ENCODE measurements around the gene RNF166. TPM values are rescaled to one million over a fixed set of nuclear protein-coding genes. Genes with fewer than 3 reads are reported as not detected.

RNF166 gene
- total RNA-seq, 4 donors from 2014 or later, result 19.5 to 27.8 (median 22.3) TPM

DNA sequence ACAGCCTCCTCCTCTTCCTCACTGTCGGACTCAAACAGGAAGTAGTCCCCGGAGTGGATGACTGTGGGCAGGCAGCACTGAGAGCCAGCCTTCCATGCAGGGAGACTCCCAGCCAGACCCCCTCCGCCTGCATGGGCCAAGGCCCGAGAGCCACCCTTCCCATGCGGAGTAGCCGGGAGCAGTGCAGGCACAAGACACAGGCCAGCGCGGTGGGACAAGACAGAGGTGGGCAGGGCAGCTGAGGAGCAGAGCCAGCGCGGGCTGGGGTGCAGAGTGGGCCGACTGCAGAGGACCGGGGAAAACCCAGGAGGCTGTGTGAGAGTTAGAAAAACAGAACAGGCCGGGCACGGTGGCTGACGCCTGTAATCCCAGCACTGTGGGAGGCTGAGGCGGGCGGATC lies 17.7 kb upstream of the RNF166 start:
- no peak for ATAC-seq
- H3K27me3 ChIP-seq, result no peaks in the 10 kb centered on the region
- peaks cover 0 to 94% of the 10 kb centered on the region in 2 donors for H3K36me3 ChIP-seq
- TF ChIP-seq EP300 (IDR thresholded peaks at IDR 0.05) (no peak), POLR2AphosphoS5 (IDR thresholded peaks at IDR 0.05) (no peak), POLR2A (IDR thresholded peaks at IDR 0.05) (no peak)
- TF ChIP-seq, protein P1, sequence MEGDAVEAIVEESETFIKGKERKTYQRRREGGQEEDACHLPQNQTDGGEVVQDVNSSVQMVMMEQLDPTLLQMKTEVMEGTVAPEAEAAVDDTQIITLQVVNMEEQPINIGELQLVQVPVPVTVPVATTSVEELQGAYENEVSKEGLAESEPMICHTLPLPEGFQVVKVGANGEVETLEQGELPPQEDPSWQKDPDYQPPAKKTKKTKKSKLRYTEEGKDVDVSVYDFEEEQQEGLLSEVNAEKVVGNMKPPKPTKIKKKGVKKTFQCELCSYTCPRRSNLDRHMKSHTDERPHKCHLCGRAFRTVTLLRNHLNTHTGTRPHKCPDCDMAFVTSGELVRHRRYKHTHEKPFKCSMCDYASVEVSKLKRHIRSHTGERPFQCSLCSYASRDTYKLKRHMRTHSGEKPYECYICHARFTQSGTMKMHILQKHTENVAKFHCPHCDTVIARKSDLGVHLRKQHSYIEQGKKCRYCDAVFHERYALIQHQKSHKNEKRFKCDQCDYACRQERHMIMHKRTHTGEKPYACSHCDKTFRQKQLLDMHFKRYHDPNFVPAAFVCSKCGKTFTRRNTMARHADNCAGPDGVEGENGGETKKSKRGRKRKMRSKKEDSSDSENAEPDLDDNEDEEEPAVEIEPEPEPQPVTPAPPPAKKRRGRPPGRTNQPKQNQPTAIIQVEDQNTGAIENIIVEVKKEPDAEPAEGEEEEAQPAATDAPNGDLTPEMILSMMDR (IDR thresholded peaks at IDR 0.05), result no peak
- peaks cover 0 to 12% (median 0%) of the 10 kb centered on the region in 3 donors for H3K4me1 ChIP-seq
- no peak overlapping the region for H3K4me3 ChIP-seq
- WGBS, 2 donors (ENCODE audit: low coverage in 1 of 2), result 92% methylated on average over 11 to 12 of the region's 17 CpGs
- H3K27ac ChIP-seq, result no peak overlapping the region
- H3K9me3 ChIP-seq, result no peaks in the 10 kb centered on the region

DNA sequence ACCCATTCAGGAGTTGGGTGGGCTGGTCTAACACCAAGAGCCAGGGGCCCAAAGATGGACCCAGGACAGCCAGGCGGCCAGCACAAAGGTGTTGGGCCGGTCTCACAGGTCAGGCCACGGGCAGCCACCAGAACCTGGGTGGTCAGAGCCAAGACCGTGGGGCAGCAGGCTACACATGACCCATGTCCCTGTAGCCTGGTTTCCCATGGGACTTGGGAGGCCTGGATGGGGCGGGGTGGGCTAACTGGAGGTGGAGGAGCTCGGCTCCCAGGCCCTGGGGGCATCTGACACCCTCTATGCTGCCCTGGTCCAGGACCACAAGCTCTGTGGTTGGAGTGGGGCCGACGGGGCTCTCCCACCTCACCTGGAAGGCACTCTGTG lies 17.3 kb upstream of the RNF166 start:
- H3K27ac ChIP-seq, result no peak overlapping the region
- peaks cover 0 to 16% (median 0%) of the 10 kb centered on the region in 3 donors for H3K4me1 ChIP-seq
- no peaks in the 10 kb centered on the region for H3K9me3 ChIP-seq
- TF ChIP-seq EP300 (IDR thresholded peaks at IDR 0.05), result no peak
- TF ChIP-seq POLR2A (IDR thresholded peaks at IDR 0.05), result no peak
- TF ChIP-seq POLR2AphosphoS5 (IDR thresholded peaks at IDR 0.05), result no peak
- TF ChIP-seq, protein P1 (IDR thresholded peaks at IDR 0.05), result no peak
- H3K27me3 ChIP-seq, result no peaks in the 10 kb centered on the region
- H3K4me3 ChIP-seq, result no peak overlapping the region
- ATAC-seq, result no peak
- H3K36me3 ChIP-seq, result peaks cover 0 to 98% of the 10 kb centered on the region in 2 donors
- no CpG with 5 or more reads among the region's 8 CpGs for WGBS, 2 donors (ENCODE audit: low coverage in 1 of 2)

DNA sequence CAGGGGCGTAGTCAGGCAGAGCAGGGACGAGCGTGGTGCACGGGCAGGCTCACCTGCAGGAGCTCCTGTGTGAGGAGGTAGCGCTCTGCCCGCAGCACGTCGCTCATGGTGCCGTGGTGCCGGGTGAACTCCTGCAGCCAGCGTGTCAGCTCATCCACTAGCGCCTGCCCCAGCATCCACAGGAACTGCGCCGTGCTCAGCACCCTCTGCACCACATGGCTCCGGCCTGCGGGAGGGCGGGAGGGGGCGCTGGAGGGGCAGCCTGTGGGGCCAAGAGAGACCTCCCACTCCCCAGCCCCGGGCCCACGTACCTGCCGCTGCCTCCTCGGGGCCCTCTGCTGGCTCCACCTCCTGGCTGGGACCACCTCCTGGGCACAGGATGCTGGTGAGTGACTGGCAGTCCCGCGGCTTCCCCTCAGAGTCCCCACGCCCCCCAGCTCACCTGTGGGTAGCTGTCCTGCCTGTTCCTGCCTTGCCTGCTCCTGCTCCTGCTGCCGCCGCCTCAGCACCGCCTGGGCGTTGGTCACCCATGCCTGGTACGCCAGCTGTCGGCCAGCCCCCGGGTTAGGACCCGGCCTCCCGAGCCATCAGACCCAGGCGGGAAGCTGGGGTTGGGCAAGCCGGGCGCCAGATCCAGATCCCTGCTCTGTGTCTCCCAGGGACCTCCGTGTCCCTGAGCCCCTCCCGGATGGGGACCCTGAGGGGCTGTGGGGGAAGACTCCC lies 16.7 kb upstream of the RNF166 start:
- no peak for ATAC-seq
- H3K27ac ChIP-seq, result no peak overlapping the region
- H3K4me3 ChIP-seq, result no peak overlapping the region
- WGBS, 2 donors (ENCODE audit: low coverage in 1 of 2), result 93% methylated on average over 3 of the region's 39 CpGs; no CpG with 5 or more reads in 1 of the 2 donors
- H3K4me1 ChIP-seq, result peaks cover 0 to 17% (median 0%) of the 10 kb centered on the region in 3 donors
- no peaks in the 10 kb centered on the region for H3K27me3 ChIP-seq
- peaks cover 0 to 100% of the 10 kb centered on the region in 2 donors for H3K36me3 ChIP-seq
- no peaks in the 10 kb centered on the region for H3K9me3 ChIP-seq
- no peak for TF ChIP-seq POLR2AphosphoS5 (IDR thresholded peaks at IDR 0.05)
- no peak for TF ChIP-seq EP300 (IDR thresholded peaks at IDR 0.05)
- TF ChIP-seq POLR2A (IDR thresholded peaks at IDR 0.05), result no peak
- TF ChIP-seq, protein P1 (IDR thresholded peaks at IDR 0.05), result no peak

DNA sequence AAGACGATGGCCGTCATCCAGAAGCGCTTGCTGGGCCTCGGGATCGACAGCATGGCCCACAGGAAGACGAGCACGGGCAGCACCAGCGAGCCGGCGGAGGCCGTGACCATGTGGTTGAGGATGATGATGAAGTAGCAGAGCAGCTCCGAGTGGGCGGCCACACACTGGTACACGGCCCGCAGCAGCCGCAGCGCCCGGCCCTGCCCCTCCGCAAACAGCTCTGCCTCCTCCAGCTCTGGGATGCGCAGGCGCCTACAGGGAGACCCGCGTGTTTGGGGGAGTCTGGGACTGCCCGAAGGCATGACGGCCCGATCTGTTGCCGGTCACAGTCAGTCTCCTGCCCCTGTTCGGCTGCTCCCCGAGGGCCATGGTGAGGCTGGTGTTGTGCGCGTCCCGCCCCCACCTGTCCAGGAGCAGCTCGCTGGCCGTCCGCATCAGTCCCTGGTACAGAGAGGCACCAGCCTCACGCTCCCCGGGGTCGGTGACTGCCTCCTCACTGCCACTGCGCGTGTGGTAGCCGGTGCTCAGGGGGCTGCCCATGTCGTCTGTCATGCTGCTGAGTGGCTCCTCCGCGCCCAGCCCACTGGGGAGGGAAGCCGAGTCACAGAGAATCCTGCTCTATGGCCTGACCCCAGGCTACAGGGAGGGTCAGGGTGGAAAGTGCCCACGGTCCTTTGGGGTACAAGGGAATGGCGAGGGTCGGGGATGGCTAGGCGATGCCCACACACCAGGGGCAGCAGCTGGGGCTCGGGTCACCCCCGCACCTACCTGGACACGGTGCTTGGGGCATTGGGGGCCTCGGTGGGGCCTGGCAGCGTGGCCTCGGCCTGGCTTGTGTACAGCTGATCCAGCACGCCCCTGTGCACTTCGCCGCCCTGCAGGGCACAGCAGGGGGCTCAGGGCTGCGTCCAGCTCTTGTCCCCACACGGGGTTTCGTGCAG lies 15.9 kb upstream of the RNF166 start:
- peaks cover 0 to 17% (median 0%) of the 10 kb centered on the region in 3 donors for H3K4me1 ChIP-seq
- no peak overlapping the region for H3K27ac ChIP-seq
- no CpG with 5 or more reads among the region's 61 CpGs for WGBS, 2 donors (ENCODE audit: low coverage in 1 of 2)
- no peak for ATAC-seq
- peaks cover 0 to 100% of the 10 kb centered on the region in 2 donors for H3K36me3 ChIP-seq
- no peak overlapping the region for H3K4me3 ChIP-seq
- TF ChIP-seq POLR2A (IDR thresholded peaks at IDR 0.05) (no peak), EP300 (IDR thresholded peaks at IDR 0.05) (no peak), POLR2AphosphoS5 (IDR thresholded peaks at IDR 0.05) (no peak)
- TF ChIP-seq, protein P1 (IDR thresholded peaks at IDR 0.05), result no peak
- H3K27me3 ChIP-seq, result no peaks in the 10 kb centered on the region
- no peaks in the 10 kb centered on the region for H3K9me3 ChIP-seq
